Measurements from ENCODE around the gene MIPOL1. TPM values are rescaled to one million over a fixed set of nuclear protein-coding genes. Genes with fewer than 3 reads are reported as not detected.

Gene MIPOL1
- total and polyA plus RNA-seq, 2 of the 4 experiments (the other 2 are of a cell fraction) = 2.7 to 5.9 TPM

DNA sequence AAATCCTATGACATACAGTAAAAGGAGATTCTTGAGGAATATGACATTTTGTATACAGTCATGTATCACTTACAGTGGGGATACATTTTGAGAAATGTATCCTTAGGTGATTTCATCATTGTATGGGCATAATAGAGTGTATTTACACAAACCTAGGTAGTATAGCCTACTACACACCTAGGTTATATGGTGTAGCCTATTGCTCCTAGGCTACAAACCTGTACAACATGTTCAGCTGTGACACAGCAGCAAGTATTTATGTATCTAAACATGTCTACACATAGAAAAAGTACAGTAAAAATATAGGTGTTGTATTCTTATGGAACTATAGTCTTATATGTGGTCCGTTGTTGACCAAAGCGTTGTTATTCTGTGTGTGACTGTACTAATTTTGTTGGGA lies 218.5 kb downstream of the MIPOL1 start:
- H3K9ac ChIP-seq (ENCODE audit: low read depth, low read length) = no peak overlapping the region
- no peak overlapping the region for H4K5ac ChIP-seq (ENCODE audit: low read depth, low read length)
- no peaks in the 10 kb centered on the region for H3K9me3 ChIP-seq (ENCODE audit: control insufficient read depth, insufficient read depth, low read length)
- ChIA-PET POLR2A (ENCODE audit: unreplicated experiment) (no interaction called here), CTCF (no interaction called here)
- H3K18ac ChIP-seq (ENCODE audit: low read depth, low read length) = no peak overlapping the region
- no peak overlapping the region for H2AK9ac ChIP-seq (replicated peaks; ENCODE audit: low read depth, low read length, poor library complexity)
- H4K20me1 ChIP-seq (ENCODE audit: insufficient read depth, low read length) = no peaks in the 10 kb centered on the region
- dilution Hi-C loops (cut with HindIII; ENCODE audit: low sequenced_read_pairs, unreplicated experiment) (no loop called here), in situ Hi-C loops (cut with MboI; ENCODE audit: low sequenced_read_pairs) (no loop called here), intact Hi-C loops (cut with micrococcal nuclease) (no loop called here)
- BruUV-seq (replicated peaks) = no TSS peak
- no CpG with 5 or more reads among the region's 2 CpGs for WGBS, 2 experiments (ENCODE audit: extremely low coverage in 2 of 2, insufficient read length in 1 of 2)
- H3K4me1 ChIP-seq (ENCODE audit: control insufficient read depth, insufficient read depth, low read length) = no peaks in the 10 kb centered on the region
- no peak for TF ChIP-seq CTCF (conservative IDR thresholded peaks at IDR 0.05; ENCODE audit: low read depth, low read length)
- TF ChIP-seq BHLHE40 (IDR thresholded peaks at IDR 0.05; ENCODE audit: low read depth, low read length) = no peak
- no peak for TF ChIP-seq NFE2L2 (IDR thresholded peaks at IDR 0.05; ENCODE audit: low read depth, low read length)
- TF ChIP-seq, protein P1, sequence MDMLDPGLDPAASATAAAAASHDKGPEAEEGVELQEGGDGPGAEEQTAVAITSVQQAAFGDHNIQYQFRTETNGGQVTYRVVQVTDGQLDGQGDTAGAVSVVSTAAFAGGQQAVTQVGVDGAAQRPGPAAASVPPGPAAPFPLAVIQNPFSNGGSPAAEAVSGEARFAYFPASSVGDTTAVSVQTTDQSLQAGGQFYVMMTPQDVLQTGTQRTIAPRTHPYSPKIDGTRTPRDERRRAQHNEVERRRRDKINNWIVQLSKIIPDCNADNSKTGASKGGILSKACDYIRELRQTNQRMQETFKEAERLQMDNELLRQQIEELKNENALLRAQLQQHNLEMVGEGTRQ (IDR thresholded peaks at IDR 0.05; ENCODE audit: low read depth, low read length) = no peak
- no peak for TF ChIP-seq RAD21 (IDR thresholded peaks at IDR 0.05; ENCODE audit: low read length)
- TF ChIP-seq FOS (IDR thresholded peaks at IDR 0.05; ENCODE audit: low read depth, low read length) = no peak
- TF ChIP-seq RCOR1 (IDR thresholded peaks at IDR 0.05; ENCODE audit: insufficient replicate concordance, low read length) = no peak
- no peak for TF ChIP-seq SMC3 (IDR thresholded peaks at IDR 0.05; ENCODE audit: low read depth, low read length)
- TF ChIP-seq RFX5 (IDR thresholded peaks at IDR 0.05; ENCODE audit: low read depth, low read length) = no peak
- no peak for TF ChIP-seq POLR2A (IDR thresholded peaks at IDR 0.05; ENCODE audit: low read depth, low read length)
- TF ChIP-seq CEBPB (IDR thresholded peaks at IDR 0.05; ENCODE audit: low read depth, low read length) = no peak
- no peak for TF ChIP-seq ELK1 (IDR thresholded peaks at IDR 0.05; ENCODE audit: borderline replicate concordance, low read depth, low read length)
- TF ChIP-seq MXI1 (IDR thresholded peaks at IDR 0.05; ENCODE audit: borderline replicate concordance, low read depth, low read length) = no peak
- no peak for TF ChIP-seq MAZ (IDR thresholded peaks at IDR 0.05; ENCODE audit: borderline replicate concordance, low read depth, low read length)
- no peak for TF ChIP-seq MAFK (IDR thresholded peaks at IDR 0.05; ENCODE audit: low read depth, low read length)
- TF ChIP-seq CHD1 (IDR thresholded peaks at IDR 0.05; ENCODE audit: low read depth, low read length) = no peak
- H2BK20ac ChIP-seq (ENCODE audit: low read depth, low read length) = no peak overlapping the region
- no peaks in the 10 kb centered on the region for H3K79me1 ChIP-seq (ENCODE audit: low read depth in 1 of 2, low read length in 2 of 2)
- no peak overlapping the region for H3K56ac ChIP-seq (ENCODE audit: extremely low read depth, insufficient read depth, low read length)
- no peak overlapping the region for H4K91ac ChIP-seq (ENCODE audit: insufficient read depth, low read depth, low read length)
- H3K4me3 ChIP-seq (ENCODE audit: insufficient read depth, low read depth, low read length) = no peak overlapping the region
- no peak overlapping the region for H2BK120ac ChIP-seq (ENCODE audit: low read depth, low read length)
- H3K27ac ChIP-seq (ENCODE audit: insufficient read depth, low read length) = no peak overlapping the region
- no peak overlapping the region for H3K4ac ChIP-seq (ENCODE audit: low read depth, low read length)
- no peak overlapping the region for H2AK5ac ChIP-seq (ENCODE audit: low read depth, low read length)
- no peak overlapping the region for H2BK5ac ChIP-seq (ENCODE audit: low read depth, low read length, poor library complexity, severe bottlenecking)
- no peak overlapping the region for H3K14ac ChIP-seq (replicated peaks; ENCODE audit: low read depth, low read length)
- H3K4me2 ChIP-seq (ENCODE audit: low read depth, low read length) = no peak overlapping the region
- no peak overlapping the region for H2AFZ ChIP-seq (replicated peaks; ENCODE audit: low read length, poor library complexity)
- DNase-seq (no peak), ATAC-seq (ENCODE audit: low read depth) (no peak)
- no peak overlapping the region for H2BK15ac ChIP-seq (ENCODE audit: low read depth, low read length)
- H3K27me3 ChIP-seq (ENCODE audit: control insufficient read depth, insufficient read depth, low read length) = no peaks in the 10 kb centered on the region
- H3K36me3 ChIP-seq (ENCODE audit: control insufficient read depth, insufficient read depth, low read length) = no peaks in the 10 kb centered on the region
- no peak overlapping the region for H3K23ac ChIP-seq (ENCODE audit: low read depth, low read length)
- H3K9me1 ChIP-seq (ENCODE audit: insufficient read depth, low read length) = peaks cover 2% of the 10 kb centered on the region; the same call in 1 of the 2 replicates
- no peak overlapping the region for H4K8ac ChIP-seq (ENCODE audit: low read depth in 2 of 2, low read length in 2 of 2)
